Kidney capillary endothelial cell (primary cell): ENCODE data around the gene ERG.

Source experiments
- DNase-seq: peaks from one replicate; pipeline ENCODE4 v3.0.0-alpha.2; 2018; ENCODE audit warnings: low spot score

ERG gene

DNA sequence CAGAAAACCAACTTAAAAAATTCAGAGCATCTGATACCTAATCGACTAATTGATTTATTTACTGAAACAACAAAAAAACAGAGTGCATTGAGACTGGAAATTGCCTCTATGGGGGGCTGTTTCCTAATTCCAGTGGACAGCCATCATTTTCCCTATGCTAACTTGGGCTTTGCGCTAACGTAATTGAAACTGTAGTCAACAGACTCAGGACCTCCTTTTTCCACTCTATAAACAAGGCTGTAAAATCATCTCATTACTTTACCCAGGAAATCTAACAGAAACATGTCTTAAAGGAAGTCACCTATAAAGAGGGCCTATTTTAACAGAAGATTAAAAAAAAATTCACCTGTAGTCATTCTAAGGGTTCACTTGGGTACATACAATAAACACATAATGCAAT lies 2.1 kb downstream of the ERG start:
- peak; percentile 29 for DNase-seq

- DNase-seq, result no peak
These were observed 2.6 kb downstream of the ERG start for GRCh38 chr21:38495696-38496095.

- DNase-seq, result no peak
These were observed 3.0 kb downstream of the ERG start for GRCh38 chr21:38495242-38495641.

DNA sequence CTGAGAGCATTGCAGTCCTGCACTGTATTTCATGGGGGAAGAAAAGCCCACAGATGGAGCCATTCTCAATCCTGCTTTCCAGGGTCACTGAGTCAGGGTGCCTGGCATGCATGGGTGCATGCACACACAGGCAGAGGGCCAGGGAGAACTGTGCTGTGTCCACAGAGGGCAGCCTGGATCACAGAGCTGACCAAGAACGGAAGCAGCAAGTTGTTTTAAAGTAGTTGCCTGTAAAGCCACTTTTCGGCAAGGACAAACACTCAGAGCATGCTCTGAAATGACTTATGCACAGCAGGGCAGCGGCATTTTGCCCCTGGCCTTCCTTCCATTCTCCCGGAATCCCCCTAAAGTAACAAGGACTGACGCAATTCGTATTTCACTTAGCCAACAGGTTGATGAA lies 3.6 kb downstream of the ERG start:
- DNase-seq, result no peak

DNA sequence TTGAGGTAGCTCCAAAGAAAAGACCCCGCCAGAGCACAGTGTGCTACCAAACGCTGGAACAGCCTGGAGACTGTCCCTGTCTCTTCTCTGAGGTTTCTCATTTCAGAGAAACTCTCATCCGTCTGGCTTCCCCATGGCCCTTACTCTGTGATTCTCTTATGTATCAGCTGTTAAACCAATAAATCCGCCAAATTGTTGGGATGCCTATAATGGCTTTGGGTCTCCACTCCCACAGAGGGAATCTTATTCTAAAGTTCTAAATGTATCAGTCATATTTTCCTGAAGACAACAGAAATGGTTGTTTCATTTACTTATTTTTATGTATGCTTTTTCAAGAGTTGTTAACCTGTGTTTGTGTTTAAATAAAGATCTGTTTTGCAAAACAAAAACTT lies 4.0 kb downstream of the ERG start:
- DNase-seq, result no peak

- DNase-seq, result no peak
These were observed 4.6 kb downstream of the ERG start for GRCh38 chr21:38493549-38494250.

DNA sequence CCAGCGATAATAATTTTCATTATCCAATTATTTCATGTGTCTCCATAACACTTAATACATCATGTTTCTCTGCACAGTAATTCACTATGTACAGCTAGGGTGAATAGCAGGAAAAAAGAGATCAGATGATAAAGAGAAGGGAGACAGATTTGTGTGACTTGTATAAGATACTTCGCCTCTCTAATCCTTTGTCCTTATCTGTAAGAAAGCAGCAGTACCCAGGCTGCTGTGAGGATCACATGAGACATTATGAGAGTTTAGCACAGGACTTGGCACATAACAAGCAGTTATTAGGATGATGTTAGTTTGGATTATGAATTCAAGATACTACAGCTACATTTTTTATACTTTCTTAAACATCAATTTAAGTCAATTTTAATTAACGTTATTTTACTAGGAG lies 6.3 kb downstream of the ERG start:
- DNase-seq, result no peak

DNA sequence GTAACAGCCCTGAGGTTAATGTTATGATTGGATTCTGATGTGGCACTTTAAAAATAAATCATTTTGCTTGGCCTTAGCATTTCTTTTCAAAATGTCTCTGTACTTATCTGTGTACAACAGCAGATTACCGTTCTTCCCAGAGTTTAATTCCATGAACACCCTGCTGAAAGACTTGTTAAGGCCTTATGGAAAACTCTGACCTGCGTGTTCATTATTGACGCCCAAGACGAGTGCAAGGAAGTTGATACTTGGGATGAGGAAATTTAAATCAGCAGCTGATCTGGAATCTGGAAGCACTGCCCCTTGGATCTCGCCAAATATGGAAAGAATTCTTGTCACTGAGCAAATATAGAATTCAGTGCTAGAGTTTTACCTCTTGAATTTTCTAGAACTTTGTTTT lies 6.7 kb downstream of the ERG start:
- no peak for DNase-seq

GRCh38 chr21:38490411-38491020 lies 7.8 kb downstream of the ERG start:
- no peak for DNase-seq

GRCh38 chr21:38489729-38490128 lies 8.5 kb downstream of the ERG start:
- DNase-seq, result no peak

DNA sequence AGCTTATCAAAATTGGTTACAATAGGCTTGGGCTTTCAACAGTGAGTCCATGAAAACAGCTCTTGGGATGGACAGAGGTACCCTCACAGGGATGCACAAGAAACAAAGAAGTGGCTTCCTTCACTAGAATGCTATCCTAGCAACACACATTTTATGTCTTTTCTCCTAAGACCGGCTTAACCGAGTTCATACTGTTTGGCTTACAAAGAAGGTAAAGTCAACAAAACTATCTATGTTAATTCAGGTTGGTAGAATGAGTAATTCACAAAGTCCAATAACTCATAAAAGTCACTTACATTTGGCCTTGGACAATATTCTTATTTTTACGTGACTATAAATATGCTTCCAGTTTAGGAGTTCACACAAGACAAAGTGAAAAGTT lies 9.0 kb downstream of the ERG start:
- no peak for DNase-seq

DNA sequence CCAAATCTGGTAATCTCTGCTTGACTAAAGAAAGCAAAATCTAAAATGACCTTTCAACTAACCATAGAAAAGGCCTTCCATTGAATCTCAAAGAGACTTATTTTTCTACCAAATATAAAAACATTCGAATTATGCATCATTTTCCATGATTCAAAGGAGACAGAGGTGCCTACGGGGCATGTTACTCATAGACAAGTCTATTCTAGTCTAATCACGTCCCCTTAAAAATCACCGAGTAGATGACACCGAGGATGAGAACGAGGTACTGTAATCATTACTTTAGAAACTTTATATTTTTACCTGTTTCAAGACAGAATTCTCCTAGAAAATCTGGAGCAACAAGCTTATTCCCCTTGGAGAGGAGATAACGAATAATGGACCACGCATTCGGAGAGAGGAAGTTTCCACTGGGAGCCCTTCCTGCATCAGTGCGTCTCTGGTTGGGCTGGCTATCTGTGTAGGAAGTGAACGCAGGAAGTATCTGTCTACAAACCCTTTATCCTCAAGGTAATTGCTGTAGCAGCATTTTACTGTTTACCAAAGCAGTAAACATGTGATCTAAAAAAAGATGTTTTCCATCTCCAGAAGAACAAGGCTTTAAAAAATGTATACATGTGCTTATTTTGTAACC lies 9.5 kb downstream of the ERG start:
- DNase-seq, result no peak

GRCh38 chr21:38487901-38488639 lies 10.2 kb downstream of the ERG start:
- no peak for DNase-seq

DNA sequence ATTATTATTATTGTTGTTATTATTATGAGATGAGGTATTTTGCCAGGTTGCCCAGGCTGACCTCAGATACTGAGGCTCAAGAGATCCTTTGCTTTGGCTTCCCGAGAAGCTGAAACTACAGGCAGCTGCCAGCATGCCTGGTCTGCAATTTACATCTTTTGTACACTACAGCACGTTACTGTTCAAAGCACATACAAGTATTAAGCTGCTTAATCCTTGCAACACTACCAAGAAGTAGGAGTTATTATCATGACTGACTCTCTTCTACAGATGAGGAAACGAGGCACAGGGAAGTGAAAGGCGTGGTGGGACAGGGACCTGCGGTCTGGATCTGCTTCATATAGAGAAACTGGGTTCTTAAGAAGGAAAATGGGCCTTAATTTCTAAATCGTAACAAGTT lies 11.6 kb downstream of the ERG start:
- DNase-seq, result no peak

DNA sequence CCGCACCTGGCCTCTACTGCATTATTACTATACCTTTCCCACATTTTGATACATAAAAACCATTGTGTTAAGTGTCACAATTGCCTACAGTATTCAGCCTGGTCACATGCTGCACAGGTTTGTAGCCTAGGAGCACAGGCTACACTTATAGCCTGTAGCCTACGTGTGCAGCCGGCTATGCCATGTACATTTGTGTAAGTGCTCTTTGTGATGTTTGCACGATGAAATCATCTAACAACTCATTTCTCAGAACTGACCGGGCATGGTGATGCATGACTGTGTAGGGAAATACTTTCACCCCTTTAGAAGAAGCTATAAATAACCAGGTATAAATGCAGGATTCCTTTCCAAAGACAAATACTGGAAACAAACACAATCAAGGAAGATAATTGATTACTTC lies 12.1 kb downstream of the ERG start:
- no peak for DNase-seq

DNA sequence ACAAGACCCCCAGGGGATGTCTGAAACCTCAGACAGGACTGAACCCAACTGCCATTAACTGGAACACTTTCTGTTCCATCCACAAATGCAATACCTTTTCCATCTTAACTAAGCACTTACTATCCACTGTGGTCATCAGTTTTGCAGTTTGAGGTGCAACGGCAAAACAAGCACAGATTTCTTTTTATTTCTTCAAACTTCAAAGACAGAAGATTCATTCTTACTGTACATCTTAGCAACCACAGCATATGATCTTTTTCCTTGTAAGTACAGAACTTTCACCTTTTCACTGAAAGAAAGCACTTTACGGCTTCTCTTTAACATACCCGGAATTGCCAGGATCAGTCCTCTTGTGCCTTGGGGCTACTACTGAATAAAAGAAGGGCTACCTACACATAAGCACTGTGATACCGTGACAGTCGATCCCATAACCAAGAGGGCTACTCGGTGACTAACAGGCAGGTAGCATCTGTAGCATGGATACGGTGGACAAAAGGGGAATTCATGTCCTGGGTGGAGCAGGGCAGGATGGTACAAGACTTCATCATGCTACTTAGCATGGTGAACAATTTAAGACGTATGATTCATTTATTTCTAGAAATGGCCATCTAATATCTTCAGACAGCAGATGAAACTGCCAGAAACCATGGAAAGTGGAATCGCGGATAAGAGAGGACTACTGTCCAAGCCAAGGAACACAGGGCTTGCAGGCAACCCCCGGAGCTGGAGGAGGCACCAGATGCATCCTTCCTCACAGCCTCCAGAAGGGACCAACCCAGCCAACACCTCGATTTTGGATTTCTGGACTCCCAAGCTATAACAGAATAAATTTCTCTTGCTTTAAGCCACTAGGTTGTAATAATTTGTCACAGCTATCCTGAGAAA lies 18.4 kb downstream of the ERG start:
- DNase-seq, result no peak

- no peak for DNase-seq
These were observed 19.5 kb downstream of the ERG start for GRCh38 chr21:38478782-38479181.

DNA sequence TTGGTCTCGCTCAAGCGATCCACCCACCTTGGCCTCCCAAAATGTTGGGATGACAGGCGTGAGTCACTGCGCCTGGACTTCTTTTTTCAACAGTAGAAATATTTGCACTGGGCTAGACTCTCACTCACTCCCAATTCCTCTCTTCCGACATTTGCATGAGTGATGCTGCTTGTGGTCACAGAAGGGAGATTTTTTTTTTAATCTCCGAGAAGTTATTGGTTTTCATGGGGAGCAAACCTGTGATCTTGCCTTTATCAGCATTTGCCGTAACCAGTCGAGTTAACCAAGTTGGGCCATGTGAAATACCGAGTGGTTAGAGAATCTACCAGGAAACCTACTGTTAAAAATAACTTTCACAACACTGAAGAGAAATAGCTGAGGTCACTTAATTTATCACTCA lies 21.1 kb downstream of the ERG start:
- DNase-seq, result no peak

GRCh38 chr21:38476385-38476784 lies 21.9 kb downstream of the ERG start:
- DNase-seq, result no peak

GRCh38 chr21:38475519-38475918 lies 22.8 kb downstream of the ERG start:
- DNase-seq, result no peak

DNA sequence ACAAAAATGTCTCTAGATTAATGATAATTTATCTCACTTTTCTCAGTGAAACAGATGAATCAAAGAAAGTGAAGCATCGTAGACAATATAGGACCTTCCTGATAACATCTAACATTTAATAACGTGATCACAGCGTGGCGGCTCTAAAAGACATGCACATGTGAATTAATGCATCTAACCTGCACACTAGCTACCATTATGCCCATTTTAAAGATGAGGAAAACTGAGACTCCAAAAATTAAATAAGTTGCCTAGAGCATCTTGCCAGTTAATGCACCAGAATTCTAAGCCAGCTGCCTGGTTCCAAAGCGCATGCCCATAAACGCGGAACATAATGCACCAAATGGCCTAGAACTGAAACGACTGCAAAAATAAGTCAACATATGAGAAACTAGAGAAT lies 23.5 kb downstream of the ERG start:
- no peak for DNase-seq

DNA sequence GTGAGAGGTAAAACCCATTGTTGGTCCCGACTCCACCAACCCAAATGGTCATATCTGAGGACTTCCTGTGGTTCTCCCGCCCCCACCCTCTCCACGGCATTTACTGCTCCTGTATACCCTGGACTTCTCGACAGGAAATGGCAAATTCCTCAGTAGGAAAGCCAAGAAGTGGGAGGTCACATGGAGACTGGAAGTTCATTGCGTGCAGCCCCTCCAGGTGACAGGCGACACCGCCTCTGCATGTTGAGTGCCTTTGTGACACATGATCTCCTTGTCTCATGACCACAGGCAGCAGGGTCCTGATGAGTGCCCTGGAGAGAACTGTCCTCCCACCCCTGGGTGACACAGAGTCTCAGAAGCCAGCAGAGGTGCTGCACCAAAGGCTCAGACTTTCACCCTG lies 24.2 kb downstream of the ERG start:
- DNase-seq, result no peak
